HG03135 (cell line): ENCODE data around the gene XIRP2.

Experiments used
- ATAC-seq: cut with Tn5 transposase; IDR thresholded peaks from one replicate; pipeline ENCODE4 v1.9.1; 2021; ENCODE audit warnings: mild to moderate bottlenecking, moderate library complexity; ENCODE audit not compliant: unreplicated experiment

The XIRP2 gene

DNA sequence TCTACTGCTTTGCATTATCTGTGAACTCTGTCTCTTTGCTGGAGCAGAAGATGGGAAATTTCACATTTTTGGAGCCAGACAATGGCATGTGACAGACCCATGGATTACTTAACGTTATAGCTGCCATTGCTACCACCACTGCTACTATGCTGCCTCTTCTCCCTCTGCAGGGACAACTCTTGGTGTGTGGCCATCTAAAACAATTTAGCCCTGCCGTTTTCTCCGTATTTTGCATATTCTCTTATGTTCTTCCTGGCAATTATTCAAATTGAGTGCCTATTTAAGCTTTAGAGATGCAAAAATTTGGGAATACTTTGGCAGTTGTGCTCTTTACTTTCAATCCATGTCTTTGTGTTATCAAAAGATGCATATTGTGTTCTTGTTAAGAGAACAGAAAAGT lies 386.8 kb downstream of the XIRP2 start:
- ATAC-seq = no peak

DNA sequence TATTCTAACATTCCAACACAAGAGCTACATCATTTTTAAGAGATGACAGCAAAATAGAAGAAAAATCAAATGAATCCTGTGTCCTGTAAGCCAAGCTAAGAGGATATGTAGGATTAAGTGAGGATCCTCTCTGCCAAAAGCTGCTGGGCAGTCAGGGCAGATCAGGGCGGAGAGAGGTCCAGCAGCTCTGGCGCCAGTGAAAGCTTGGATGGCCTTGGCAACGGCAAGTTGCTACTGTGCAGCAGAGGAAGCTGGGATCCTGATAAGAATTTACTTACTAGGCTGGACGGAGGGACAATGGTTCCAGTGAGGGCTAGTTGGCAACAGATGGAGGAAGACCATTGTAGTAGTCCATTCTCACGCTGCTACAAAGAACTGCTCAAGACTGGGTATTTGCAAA lies 391.5 kb downstream of the XIRP2 start:
- ATAC-seq = no peak

DNA sequence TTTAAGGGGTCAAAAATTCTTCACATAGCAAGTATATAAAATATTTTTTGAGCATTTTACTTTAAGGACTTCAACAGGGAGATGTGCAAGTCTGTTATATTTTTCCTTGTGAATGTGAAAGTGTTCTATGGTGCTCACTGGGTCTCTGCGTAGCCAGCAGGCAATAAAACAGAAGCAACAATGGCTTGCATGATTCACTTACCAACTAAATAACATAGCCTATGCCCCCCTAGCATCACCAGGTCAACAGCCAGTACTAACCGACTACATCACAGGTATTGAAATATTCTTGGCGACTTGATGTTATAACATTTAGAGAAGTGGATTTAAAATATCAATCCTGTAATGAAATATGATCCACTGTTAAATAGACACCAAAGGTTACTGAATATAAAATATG lies 398.9 kb downstream of the XIRP2 start:
- ATAC-seq = no peak

- no peak for ATAC-seq
Observed at GRCh38 chr2:167289651-167290410, 401.6 kb downstream of the XIRP2 start.

- ATAC-seq = peak; percentile 100
Observed at GRCh38 chr2:167292430-167293171, 404.3 kb downstream of the XIRP2 start, which contains the start of gene B3GALT1. B3GALT1 (plus strand) TSS chr2:167293001.

DNA sequence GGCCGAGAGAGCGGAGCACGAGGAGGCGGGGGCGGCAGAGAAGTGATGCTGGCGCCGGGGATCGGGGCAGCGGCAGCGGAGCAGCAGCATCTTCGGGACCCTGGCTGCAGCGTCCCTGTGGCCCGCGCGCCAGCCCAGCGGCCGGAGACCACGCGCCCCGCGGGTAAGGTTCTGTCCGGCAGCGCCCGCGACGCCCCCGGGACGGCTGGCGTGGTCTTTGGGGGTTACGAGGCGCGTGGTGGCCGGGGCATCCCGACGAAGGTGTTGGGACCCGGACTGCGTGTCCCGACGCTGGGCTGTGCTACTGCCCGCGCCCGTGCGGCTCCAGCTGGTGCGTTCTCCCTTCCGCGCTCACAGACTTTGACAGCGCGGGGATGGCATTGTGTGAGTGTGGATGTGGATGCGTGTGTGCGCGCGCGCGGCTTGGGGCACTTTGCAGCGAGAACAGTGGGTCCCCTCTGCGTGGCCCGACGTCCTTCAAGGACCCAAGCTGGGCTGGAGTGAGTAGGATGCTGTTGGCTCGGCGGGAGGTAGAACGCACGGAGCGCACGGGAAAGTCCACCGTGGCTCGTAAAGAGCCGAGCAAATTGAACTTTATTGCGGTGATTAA lies 405.0 kb downstream of the XIRP2 start:
- ATAC-seq = peak; percentile 16

DNA sequence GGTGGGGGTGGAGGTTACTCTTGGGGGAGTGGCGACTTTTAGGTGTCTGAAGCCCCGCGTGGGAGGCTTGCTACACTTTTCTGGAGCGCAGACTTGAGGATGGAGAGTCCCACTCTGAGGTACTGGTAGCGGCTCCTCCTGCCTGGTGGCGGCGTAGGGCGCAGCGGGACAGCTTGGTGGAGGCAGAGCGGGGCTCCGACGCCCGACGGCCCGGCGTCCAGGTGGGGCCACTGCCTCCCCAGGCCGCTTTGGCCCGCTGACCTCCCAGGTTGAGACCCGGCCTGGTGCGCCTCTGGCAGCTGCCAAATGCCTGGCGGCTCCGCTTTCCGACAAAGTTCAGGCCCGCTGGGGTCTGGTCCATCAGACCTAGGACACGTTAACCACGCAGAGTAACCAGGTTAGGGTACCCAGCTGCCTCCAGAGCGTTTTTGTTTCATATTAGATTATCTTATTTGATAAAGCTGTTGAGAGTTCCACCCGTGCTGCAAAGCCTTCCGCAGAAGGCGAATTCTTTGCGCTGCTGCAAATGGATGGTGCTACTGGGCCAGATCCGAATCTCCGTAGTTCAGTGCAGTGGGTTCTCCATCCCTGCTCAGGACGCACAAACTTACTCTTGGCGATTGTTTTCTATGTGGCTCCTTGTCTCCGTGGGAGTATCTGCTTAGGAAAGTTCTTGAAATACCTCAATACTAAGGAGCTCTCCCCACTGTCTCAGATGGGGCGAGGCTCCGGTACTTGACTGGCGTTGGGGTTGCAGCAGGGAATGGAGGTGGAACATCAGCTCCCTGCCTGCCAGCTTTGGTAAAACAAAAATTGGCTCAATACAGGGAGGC lies 405.9 kb downstream of the XIRP2 start:
- no peak for ATAC-seq

DNA sequence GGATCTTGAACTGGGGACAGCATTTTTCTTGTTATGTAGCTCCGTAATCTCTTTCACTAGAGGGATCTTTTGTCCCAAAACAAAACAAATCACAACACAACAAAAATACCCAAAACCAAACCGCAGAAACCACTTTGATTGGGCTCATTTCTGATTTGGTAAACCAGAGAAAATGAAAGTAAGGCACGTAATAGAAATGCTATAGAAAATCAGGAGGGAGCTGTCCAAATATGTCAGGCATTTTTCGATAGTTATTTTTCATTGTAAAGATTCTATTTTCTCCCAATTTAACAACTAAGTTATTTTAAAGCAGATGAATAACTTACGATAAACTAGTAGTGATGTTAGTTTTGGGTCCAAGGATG lies 406.5 kb downstream of the XIRP2 start:
- ATAC-seq = no peak

DNA sequence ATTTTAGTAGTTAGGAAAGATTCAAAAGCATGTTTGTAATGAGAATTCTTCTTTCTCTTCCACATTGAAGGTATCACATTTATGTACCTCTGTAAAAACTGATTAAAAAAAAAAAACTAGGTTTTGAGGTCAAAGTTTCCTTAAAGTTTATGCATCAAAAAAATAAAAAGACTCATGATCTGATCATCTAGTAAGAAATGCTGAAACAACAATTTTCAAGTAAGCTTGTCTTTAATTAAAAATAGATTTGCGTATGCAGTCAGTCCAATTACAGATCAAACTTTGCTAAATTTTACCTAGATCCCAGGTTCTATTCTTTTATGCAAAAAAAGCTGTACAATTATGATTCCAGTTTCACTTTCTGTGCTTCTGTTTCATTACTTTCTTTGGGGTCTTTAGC lies 409.0 kb downstream of the XIRP2 start:
- ATAC-seq = no peak

- no peak for ATAC-seq
Observed at GRCh38 chr2:167298017-167298416, 409.7 kb downstream of the XIRP2 start.
